Gastrocnemius medialis (tissue), 4 donors: Measurements from ENCODE around the gene CACTIN.

Experiments used
- CTCF ChIP-seq, 5 experiments: fragments of 450-650 bp in 3 of 5; fragments of 200-600 bp in 2 of 5; sonication (generic) in 2 of 5; IDR thresholded peaks in 4 of 5; conservative IDR thresholded peaks in 1 of 5; 1 replicate in 4 of 5; 2 replicates in 1 of 5; pipeline ENCODE4 v1.5.1; 2016 to 2019; ENCODE audit warnings: antibody characterized with exemption in 5 of 5, mild to moderate bottlenecking in 3 of 5, moderate library complexity in 3 of 5
- POLR2A ChIP-seq, 2 donors: fragments of 450-650 bp; IDR thresholded peaks; one replicate each; pipeline ENCODE4 v1.6.1; 2017; ENCODE audit warnings: antibody characterized with exemption in 2 of 2, mild to moderate bottlenecking in 2 of 2, moderate library complexity in 2 of 2

DNA sequence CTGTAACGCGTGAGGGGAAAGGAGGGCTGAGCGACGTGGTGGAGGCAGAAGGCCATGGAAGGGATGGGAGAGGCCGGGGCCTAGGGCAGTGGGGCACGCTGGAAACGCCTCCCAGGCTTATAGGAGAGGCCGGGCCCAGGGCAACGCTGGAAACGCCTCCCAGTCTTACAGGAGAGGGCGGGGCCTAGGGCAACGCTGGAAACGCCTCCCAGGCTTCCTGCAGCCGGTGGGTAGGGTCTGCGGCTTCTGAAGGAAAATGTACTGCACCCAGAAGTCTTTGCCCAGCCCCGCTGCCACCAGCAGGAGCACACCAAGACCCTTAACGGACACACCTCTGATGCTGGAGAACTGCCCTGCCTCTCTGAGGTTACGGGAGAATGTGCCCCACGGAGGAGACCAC lies 9.1 kb downstream of the CACTIN start:
- TF ChIP-seq CTCF (IDR thresholded peaks at IDR 0.05 in 4 of 5, conservative IDR thresholded peaks at IDR 0.05 in 1 of 5) (no peak), POLR2A (IDR thresholded peaks at IDR 0.05) (no peak)
